GM12872 (cell line): ENCODE measurements around the gene RAB10.

Source experiments
- CTCF ChIP-seq: IDR thresholded peaks from 3 replicates; pipeline ENCODE4 v1.5.1; 2011; ENCODE audit warnings: low read depth, mild to moderate bottlenecking, low read length, moderate library complexity; ENCODE audit not compliant: insufficient read depth

The RAB10 gene

GRCh38 chr2:26059542-26059941 is 25.7 kb downstream of the RAB10 start:
- no peak for TF ChIP-seq CTCF

GRCh38 chr2:26061539-26061938 is 27.7 kb downstream of the RAB10 start:
- TF ChIP-seq CTCF, result no peak

GRCh38 chr2:26064846-26065245 is 31.0 kb downstream of the RAB10 start:
- no peak for TF ChIP-seq CTCF

- no peak for TF ChIP-seq CTCF
Observed at GRCh38 chr2:26067186-26067974, 33.5 kb downstream of the RAB10 start.

- no peak for TF ChIP-seq CTCF
Observed at GRCh38 chr2:26067980-26068507, 34.2 kb downstream of the RAB10 start.

GRCh38 chr2:26068602-26069298 is 34.9 kb downstream of the RAB10 start:
- no peak for TF ChIP-seq CTCF

GRCh38 chr2:26070730-26071129 is 36.8 kb downstream of the RAB10 start:
- no peak for TF ChIP-seq CTCF
